ENCODE results near the gene DLG5. TPM values are rescaled to one million over a fixed set of nuclear protein-coding genes. Genes with fewer than 3 reads are reported as not detected.
"Not testable (repeated sequence)": the region's sequence is repeated elsewhere in the genome, so short reads cannot be mapped to it uniquely, and the experiment has no call there.

The DLG5 gene
- total RNA-seq, 1 donor from 2014 or later: 7.8 TPM

GRCh38 chr10:77789861-77790260, 136.7 kb downstream of the DLG5 start:
- Mint-ChIP-seq H3K27ac (no peak overlapping the region), H3K4me3 (ENCODE audit: low read depth) (no peak overlapping the region), H3K9me3 (no peaks in the 10 kb centered on the region), H3K27me3 (ENCODE audit: low read depth) (no peaks in the 10 kb centered on the region), H3K4me1 (ENCODE audit: low read depth) (no peaks in the 10 kb centered on the region), H3K36me3 (ENCODE audit: low read depth) (peaks cover 3% of the 10 kb centered on the region)
- intact Hi-C loops (cut with micrococcal nuclease): no loop called here
- no peak for DNase-seq (ENCODE audit: low spot score)

GRCh38 chr10:77789016-77789415, 137.5 kb downstream of the DLG5 start:
- intact Hi-C loops (cut with micrococcal nuclease): no loop called here
- Mint-ChIP-seq H3K36me3 (ENCODE audit: low read depth) (peaks cover 3% of the 10 kb centered on the region), H3K27me3 (ENCODE audit: low read depth) (no peaks in the 10 kb centered on the region), H3K4me1 (ENCODE audit: low read depth) (no peaks in the 10 kb centered on the region), H3K4me3 (ENCODE audit: low read depth) (no peak overlapping the region), H3K27ac (no peak overlapping the region), H3K9me3 (no peaks in the 10 kb centered on the region)
- DNase-seq (ENCODE audit: low spot score): no peak

- Mint-ChIP-seq H3K27ac (no peak overlapping the region), H3K9me3 (no peaks in the 10 kb centered on the region), H3K4me1 (ENCODE audit: low read depth) (no peaks in the 10 kb centered on the region), H3K27me3 (ENCODE audit: low read depth) (no peaks in the 10 kb centered on the region), H3K4me3 (ENCODE audit: low read depth) (no peak overlapping the region), H3K36me3 (ENCODE audit: low read depth) (peaks cover 3% of the 10 kb centered on the region)
- intact Hi-C loops (cut with micrococcal nuclease): no loop called here
- no peak for DNase-seq (ENCODE audit: low spot score)
Observed at GRCh38 chr10:77788496-77789010, 138.0 kb downstream of the DLG5 start.

- intact Hi-C loops (cut with micrococcal nuclease): no loop called here
- no peak for DNase-seq (ENCODE audit: low spot score)
- H3K9me3 Mint-ChIP-seq: no peaks in the 10 kb centered on the region
- H3K27me3 Mint-ChIP-seq (ENCODE audit: low read depth): no peaks in the 10 kb centered on the region
- H3K36me3 Mint-ChIP-seq (ENCODE audit: low read depth): no peaks in the 10 kb centered on the region
- H3K4me3 Mint-ChIP-seq (ENCODE audit: low read depth): no peak overlapping the region
- no peak overlapping the region for H3K27ac Mint-ChIP-seq
- H3K4me1 Mint-ChIP-seq (ENCODE audit: low read depth): no peaks in the 10 kb centered on the region
Observed at GRCh38 chr10:77787440-77787839, 139.1 kb downstream of the DLG5 start.

- no peaks in the 10 kb centered on the region for H3K4me1 Mint-ChIP-seq (ENCODE audit: low read depth)
- intact Hi-C loops (cut with micrococcal nuclease): no loop called here
- no peak overlapping the region for H3K4me3 Mint-ChIP-seq (ENCODE audit: low read depth)
- no peaks in the 10 kb centered on the region for H3K36me3 Mint-ChIP-seq (ENCODE audit: low read depth)
- H3K9me3 Mint-ChIP-seq: no peaks in the 10 kb centered on the region
- H3K27me3 Mint-ChIP-seq (ENCODE audit: low read depth): no peaks in the 10 kb centered on the region
- H3K27ac Mint-ChIP-seq: no peak overlapping the region
- DNase-seq (ENCODE audit: low spot score): no peak
Observed at GRCh38 chr10:77784856-77785255, 141.7 kb downstream of the DLG5 start.

- H3K36me3 Mint-ChIP-seq (ENCODE audit: low read depth): no peaks in the 10 kb centered on the region
Observed at GRCh38 chr10:77782328-77783061, 144.1 kb downstream of the DLG5 start.

GRCh38 chr10:77781451-77782327, 144.9 kb downstream of the DLG5 start:
- H3K27me3 Mint-ChIP-seq (ENCODE audit: low read depth): no peaks in the 10 kb centered on the region
- H3K9me3 Mint-ChIP-seq: peaks cover 4% of the 10 kb centered on the region
- H3K27ac Mint-ChIP-seq: no peak overlapping the region
- H3K4me3 Mint-ChIP-seq (ENCODE audit: low read depth): no peak overlapping the region
- H3K4me1 Mint-ChIP-seq (ENCODE audit: low read depth): no peaks in the 10 kb centered on the region
- intact Hi-C loops (cut with micrococcal nuclease): no loop called here
- DNase-seq (ENCODE audit: low spot score): no peak
- H3K36me3 Mint-ChIP-seq (ENCODE audit: low read depth): no peaks in the 10 kb centered on the region

More at GRCh38 chr10:77782328-77783061, 144.1 kb downstream of the DLG5 start:
- H3K27me3 Mint-ChIP-seq (ENCODE audit: low read depth): no peaks in the 10 kb centered on the region
- no peak overlapping the region for H3K4me3 Mint-ChIP-seq (ENCODE audit: low read depth)
- peaks cover 4% of the 10 kb centered on the region for H3K9me3 Mint-ChIP-seq
- no peak for DNase-seq (ENCODE audit: low spot score)
- intact Hi-C loops (cut with micrococcal nuclease): no loop called here
- H3K4me1 Mint-ChIP-seq (ENCODE audit: low read depth): no peaks in the 10 kb centered on the region
- H3K27ac Mint-ChIP-seq: no peak overlapping the region

GRCh38 chr10:77780180-77780579, 146.4 kb downstream of the DLG5 start:
- intact Hi-C loops (cut with micrococcal nuclease): no loop called here
- H3K36me3 Mint-ChIP-seq (ENCODE audit: low read depth): no peaks in the 10 kb centered on the region
- no peak overlapping the region for H3K27ac Mint-ChIP-seq
- H3K4me1 Mint-ChIP-seq (ENCODE audit: low read depth): no peaks in the 10 kb centered on the region
- peaks cover 13% of the 10 kb centered on the region for H3K9me3 Mint-ChIP-seq
- no peak for DNase-seq (ENCODE audit: low spot score)
- no peaks in the 10 kb centered on the region for H3K27me3 Mint-ChIP-seq (ENCODE audit: low read depth)
- H3K4me3 Mint-ChIP-seq (ENCODE audit: low read depth): no peak overlapping the region

- no peak for DNase-seq (ENCODE audit: low spot score)
- H3K4me3 Mint-ChIP-seq (ENCODE audit: low read depth): no peak overlapping the region
- H3K27ac Mint-ChIP-seq: no peak overlapping the region
- no peaks in the 10 kb centered on the region for H3K4me1 Mint-ChIP-seq (ENCODE audit: low read depth)
- intact Hi-C loops (cut with micrococcal nuclease): no loop called here
- no peaks in the 10 kb centered on the region for H3K36me3 Mint-ChIP-seq (ENCODE audit: low read depth)
- H3K27me3 Mint-ChIP-seq (ENCODE audit: low read depth): no peaks in the 10 kb centered on the region
- peaks cover 13% of the 10 kb centered on the region for H3K9me3 Mint-ChIP-seq
Observed at GRCh38 chr10:77776487-77776886, 150.1 kb downstream of the DLG5 start.

- intact Hi-C loops (cut with micrococcal nuclease): no loop called here
- Mint-ChIP-seq H3K9me3 (peaks cover 13% of the 10 kb centered on the region), H3K27ac (no peak overlapping the region), H3K4me3 (ENCODE audit: low read depth) (no peak overlapping the region), H3K36me3 (ENCODE audit: low read depth) (no peaks in the 10 kb centered on the region), H3K27me3 (ENCODE audit: low read depth) (no peaks in the 10 kb centered on the region), H3K4me1 (ENCODE audit: low read depth) (no peaks in the 10 kb centered on the region)
- DNase-seq (ENCODE audit: low spot score): no peak
Observed at GRCh38 chr10:77774940-77775391, 151.6 kb downstream of the DLG5 start.

- intact Hi-C loops (cut with micrococcal nuclease): no loop called here
- Mint-ChIP-seq H3K4me1 (ENCODE audit: low read depth) (no peaks in the 10 kb centered on the region), H3K4me3 (ENCODE audit: low read depth) (no peak overlapping the region), H3K9me3 (peaks cover 13% of the 10 kb centered on the region), H3K36me3 (ENCODE audit: low read depth) (no peaks in the 10 kb centered on the region), H3K27ac (no peak overlapping the region), H3K27me3 (ENCODE audit: low read depth) (no peaks in the 10 kb centered on the region)
- no peak for DNase-seq (ENCODE audit: low spot score)
Observed at GRCh38 chr10:77773631-77774426, 152.7 kb downstream of the DLG5 start.

- not testable (repeated sequence) for H3K27ac Mint-ChIP-seq; H3K27me3 Mint-ChIP-seq (ENCODE audit: low read depth); DNase-seq (ENCODE audit: low spot score)
Observed at GRCh38 chr10:77772852-77773600, 153.5 kb downstream of the DLG5 start.

More at GRCh38 chr10:77772852-77773600, 153.5 kb downstream of the DLG5 start:
- H3K36me3 Mint-ChIP-seq (ENCODE audit: low read depth); H3K4me1 Mint-ChIP-seq (ENCODE audit: low read depth); H3K4me3 Mint-ChIP-seq (ENCODE audit: low read depth); intact Hi-C loops (cut with micrococcal nuclease): not testable (repeated sequence)
- H3K9me3 Mint-ChIP-seq: peaks cover 12% of the 10 kb centered on the region

All from activated T-helper 2 cell treated with anti-CD3 and anti-CD28 coated beads, Interferon-gamma antibody, Interleukin-2, Interleukin-4, amounts not matched to agents 10 μg/mL and 5 μg/mL and 100 μg/mL, durations not matched to agents 14 hours and 24 hours and 36 hours (primary cell).